Stomach (tissue), 4 donors: ENCODE data around the gene SLC5A10.

Experiments used
- CTCF ChIP-seq, 7 experiments: fragments of 450-650 bp in 4 of 7; fragments of 200-600 bp in 3 of 7; sonication (generic) in 3 of 7; IDR thresholded peaks; one replicate each; pipeline ENCODE4 v1.5.1; 2016 to 2019; ENCODE audit warnings: antibody characterized with exemption in 7 of 7, control low read depth in 2 of 7, mild to moderate bottlenecking in 1 of 7
- EP300 ChIP-seq: sonication (generic); formaldehyde crosslinking; IDR thresholded peaks from one replicate; pipeline ENCODE4 v1.6.1; 2017; ENCODE audit warnings: antibody characterized with exemption
- POLR2A ChIP-seq, 4 donors: fragments of 450-650 bp; IDR thresholded peaks; one replicate each; pipeline ENCODE4 v1.6.1; 2016; ENCODE audit warnings: antibody characterized with exemption in 4 of 4, control low read depth in 2 of 4, mild to moderate bottlenecking in 1 of 4, moderate library complexity in 1 of 4
- POLR2AphosphoS5 ChIP-seq, 3 donors: sonication (generic); formaldehyde crosslinking; IDR thresholded peaks; one replicate each; pipeline ENCODE4 v1.6.1; 2016; ENCODE audit warnings: antibody characterized with exemption in 3 of 3

GRCh38 chr17:18947866-18948265 lies 4.1 kb upstream of the SLC5A10 start:
- TF ChIP-seq CTCF (IDR thresholded peaks at IDR 0.05) (no peak), POLR2AphosphoS5 (IDR thresholded peaks at IDR 0.05) (no peak), EP300 (no peak), POLR2A (IDR thresholded peaks at IDR 0.05) (no peak)
